ENCODE measurements around the gene ECT2.
"Not testable (repeated sequence)": the region's sequence is repeated elsewhere in the genome, so short reads cannot be mapped to it uniquely, and the experiment has no call there.

ECT2 gene

GRCh38 chr3:172811099-172811498, 60.6 kb downstream of the ECT2 start:
- DNase-seq (ENCODE audit: low read depth), result no peak

DNA sequence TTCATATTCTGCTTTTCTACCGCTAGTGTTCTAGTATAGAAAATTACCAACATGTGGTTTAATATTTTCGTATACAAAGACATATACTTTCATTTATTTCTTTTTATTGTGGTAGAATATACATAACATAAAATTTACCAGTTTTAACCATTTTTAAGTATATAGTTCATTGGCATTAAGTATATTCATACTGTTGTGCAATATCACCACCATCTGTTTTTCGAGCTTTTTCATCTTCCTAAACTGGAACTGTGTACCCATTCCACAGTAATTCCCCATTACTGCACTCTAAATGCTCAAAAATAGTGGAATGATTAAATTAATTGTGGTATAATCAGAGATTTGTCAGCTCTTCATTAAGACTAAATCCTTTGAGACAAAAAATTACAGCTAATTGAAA, 62.9 kb downstream of the ECT2 start:
- no peak for DNase-seq (ENCODE audit: low read depth)

GRCh38 chr3:172814738-172815137, 64.2 kb downstream of the ECT2 start:
- no peak for DNase-seq (ENCODE audit: low read depth)

DNA sequence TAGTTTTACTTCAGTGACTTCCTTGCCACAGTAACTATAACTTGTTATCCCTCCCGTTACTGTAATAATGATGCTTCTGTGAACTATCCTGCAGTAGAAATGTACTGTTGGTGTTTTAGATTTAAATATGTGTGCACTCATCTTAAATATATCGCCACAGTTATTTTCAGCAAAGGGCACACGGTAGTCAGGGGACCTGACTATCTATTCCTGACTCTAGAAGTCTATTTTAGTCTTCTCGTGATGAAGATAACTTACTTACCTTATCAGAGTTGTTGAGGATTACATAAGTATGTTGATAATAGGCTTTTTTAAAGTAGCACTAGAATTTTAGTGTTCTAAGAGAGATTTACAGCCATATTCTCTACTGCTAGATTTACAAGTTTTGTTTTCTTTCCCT, 65.3 kb downstream of the ECT2 start:
- no peak for DNase-seq (ENCODE audit: low read depth)

GRCh38 chr3:172816281-172816680, 65.8 kb downstream of the ECT2 start:
- DNase-seq (ENCODE audit: low read depth), result no peak

DNA sequence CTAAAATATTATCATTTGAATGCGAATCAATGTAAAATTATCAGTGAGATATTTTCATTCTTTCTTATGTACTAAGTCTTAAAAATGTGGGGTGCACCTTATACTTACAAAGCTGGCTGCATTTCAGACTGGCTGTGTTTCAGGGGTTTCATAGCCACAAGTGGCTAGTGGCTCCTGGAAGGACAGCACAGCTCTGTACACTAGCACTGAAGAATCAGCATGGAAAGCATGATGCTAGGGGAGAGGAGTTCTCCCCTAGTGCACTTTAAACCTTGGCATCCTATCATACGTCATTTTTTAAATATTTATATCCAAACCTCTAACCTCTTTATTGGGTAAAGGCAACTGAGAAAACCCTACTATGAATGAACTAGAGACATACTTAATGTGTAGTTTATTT, 66.4 kb downstream of the ECT2 start:
- no peak for DNase-seq (ENCODE audit: low read depth)

DNA sequence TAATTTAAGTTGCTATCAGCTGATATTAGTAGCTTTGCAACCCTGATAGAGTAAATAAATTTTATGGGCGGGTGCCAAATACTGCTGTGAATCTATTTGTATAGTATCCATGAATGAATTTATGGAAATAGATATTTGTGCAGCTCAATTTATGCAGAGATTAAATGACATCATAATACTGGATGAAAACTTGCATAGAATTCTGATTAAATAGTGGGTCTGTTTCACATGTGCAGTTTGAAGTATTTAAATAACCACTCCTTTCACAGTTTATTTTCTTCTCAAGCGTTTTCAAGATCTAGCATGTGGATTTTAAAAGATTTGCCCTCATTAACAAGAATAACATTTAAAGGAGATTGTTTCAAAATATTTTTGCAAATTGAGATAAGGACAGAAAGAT, 70.0 kb downstream of the ECT2 start:
- no peak for DNase-seq (ENCODE audit: low read depth)

- DNase-seq (ENCODE audit: low read depth), result no peak
Observed at GRCh38 chr3:172824229-172824628, 73.7 kb downstream of the ECT2 start.

GRCh38 chr3:172827231-172827630, 76.7 kb downstream of the ECT2 start:
- DNase-seq (ENCODE audit: low read depth), result not testable (repeated sequence)

GRCh38 chr3:172832983-172833382, 82.5 kb downstream of the ECT2 start:
- no peak for DNase-seq (ENCODE audit: low read depth)

- DNase-seq (ENCODE audit: low read depth), result no peak
Observed at GRCh38 chr3:172836390-172836997, 86.0 kb downstream of the ECT2 start.

- no peak for DNase-seq (ENCODE audit: low read depth)
Observed at GRCh38 chr3:172839679-172840078, 89.2 kb downstream of the ECT2 start.

- no peak for DNase-seq (ENCODE audit: low read depth)
Observed at GRCh38 chr3:172840463-172840862, 89.9 kb downstream of the ECT2 start.

DNA sequence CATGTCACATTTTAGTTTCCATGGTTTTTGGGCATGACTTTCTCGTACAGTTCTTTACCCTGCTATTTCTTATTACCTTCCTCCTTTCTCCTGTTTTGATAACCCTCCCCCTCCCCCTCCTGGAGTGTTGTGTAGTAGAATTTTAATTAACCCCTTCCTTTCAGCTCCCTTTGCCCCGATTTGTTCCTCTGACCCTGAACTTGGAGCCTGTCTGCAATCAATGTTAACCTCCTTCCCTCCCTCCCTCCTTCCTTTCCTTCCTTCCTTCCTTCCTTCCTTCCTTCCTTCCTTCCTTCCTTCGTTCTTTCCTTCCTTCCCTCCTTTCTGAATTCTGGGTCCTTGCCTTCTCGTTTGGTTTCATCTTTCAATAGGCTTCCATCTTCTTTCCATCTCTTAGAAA, 90.4 kb downstream of the ECT2 start:
- DNase-seq (ENCODE audit: low read depth), result no peak

GRCh38 chr3:172844428-172844827, 93.9 kb downstream of the ECT2 start:
- no peak for DNase-seq (ENCODE audit: low read depth)

DNA sequence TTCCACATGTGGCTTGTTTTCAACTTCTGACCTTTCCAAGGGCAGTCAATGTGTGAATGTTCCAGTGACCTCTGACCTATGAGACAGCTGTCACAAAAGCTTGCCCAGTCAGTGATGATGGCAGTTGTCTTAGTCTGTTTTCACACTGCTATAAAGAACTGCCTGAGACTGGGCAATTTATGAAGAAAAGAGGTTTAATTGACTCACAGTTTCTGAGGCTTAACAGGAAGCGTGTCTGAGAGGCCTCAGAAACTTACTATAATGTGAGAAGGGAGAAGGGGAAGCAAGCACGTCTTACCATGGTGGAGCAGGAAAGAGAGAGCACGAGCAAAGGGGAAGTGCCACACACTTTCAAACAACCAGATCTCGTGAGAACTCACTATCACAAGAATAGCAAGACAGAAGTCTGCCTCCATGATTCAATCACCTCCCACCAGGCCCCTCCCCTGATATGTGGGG, 95.6 kb downstream of the ECT2 start:
- DNase-seq (ENCODE audit: low read depth), result no peak

DNA sequence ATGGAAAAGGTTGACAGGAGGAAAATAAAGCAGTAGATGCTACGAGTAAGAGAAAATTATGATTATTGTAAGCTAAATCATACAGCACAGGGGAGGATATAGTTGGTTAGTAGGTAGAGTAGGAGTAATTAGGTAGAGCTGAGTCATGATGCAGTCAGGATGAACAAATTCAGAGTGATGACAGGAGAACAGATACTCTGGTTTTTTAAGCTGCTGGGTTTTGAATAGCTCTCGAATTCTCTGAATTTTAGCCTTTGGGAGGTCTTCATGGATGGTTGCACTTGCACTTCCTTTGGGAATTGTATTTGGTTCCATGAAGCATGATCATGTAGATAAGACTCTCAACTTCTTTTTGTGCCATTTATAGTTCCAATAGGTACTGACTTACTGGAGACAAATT, 96.2 kb downstream of the ECT2 start:
- no peak for DNase-seq (ENCODE audit: low read depth)

GRCh38 chr3:172847292-172847691, 96.8 kb downstream of the ECT2 start:
- no peak for DNase-seq (ENCODE audit: low read depth)

DNA sequence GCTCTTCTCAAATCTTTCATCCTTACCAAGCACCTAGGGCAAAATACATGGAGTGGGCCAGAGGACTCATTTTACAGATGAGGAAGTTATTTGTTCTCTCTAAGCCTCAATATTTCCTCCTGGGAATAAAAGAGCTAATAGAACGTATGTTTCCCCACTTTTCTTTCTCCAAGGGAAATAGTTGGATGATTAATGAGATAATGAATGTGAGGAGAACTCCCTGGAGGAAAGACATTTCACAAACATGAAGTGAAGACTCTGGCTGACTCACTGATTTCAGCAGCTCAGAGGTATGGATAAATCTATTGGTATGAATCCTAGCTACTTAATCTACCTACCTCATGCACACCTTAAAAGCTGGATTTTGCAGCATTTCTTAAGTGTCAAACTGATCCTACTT, 98.4 kb downstream of the ECT2 start:
- DNase-seq (ENCODE audit: low read depth), result no peak

DNA sequence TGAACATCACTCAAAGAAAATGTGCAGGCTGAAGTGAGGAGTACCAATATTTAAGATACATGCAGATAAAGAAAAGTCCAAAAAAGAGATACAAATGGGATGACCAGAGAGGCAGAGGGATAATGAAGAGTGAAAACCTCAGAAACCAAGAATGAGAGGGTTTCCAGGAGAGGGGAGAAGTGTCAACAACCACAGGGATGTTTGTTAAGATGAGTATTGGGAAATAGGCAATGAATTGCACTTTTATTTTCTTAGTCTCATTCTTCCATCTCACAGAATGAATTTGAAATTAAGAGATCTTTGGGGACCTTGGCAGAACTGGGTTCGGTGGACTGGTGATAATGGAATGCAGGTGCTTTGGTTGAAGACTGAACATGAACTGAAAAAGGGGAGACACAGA, 102.5 kb downstream of the ECT2 start:
- DNase-seq (ENCODE audit: low read depth), result no peak

GRCh38 chr3:172853921-172854666, 103.6 kb downstream of the ECT2 start:
- no peak for DNase-seq (ENCODE audit: low read depth)

DNA sequence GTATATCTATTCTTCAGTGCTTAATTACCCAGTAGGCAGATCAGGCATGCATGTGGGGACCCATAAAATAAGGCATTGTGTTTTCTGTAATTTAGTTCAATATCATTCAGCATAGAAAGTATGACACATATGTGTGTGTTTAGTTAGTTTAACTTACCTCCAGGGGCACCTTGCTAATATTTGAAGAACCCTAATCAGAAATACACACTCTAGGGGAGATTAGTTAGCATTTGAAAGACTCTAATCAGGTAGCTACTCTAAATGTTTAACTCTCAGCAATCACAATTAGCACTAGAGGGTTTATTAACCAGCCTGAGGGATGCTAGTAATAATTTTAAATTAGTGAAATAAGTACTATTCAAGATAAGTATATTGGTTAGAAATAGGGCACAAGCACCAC, 104.5 kb downstream of the ECT2 start:
- DNase-seq (ENCODE audit: low read depth), result no peak

DNA sequence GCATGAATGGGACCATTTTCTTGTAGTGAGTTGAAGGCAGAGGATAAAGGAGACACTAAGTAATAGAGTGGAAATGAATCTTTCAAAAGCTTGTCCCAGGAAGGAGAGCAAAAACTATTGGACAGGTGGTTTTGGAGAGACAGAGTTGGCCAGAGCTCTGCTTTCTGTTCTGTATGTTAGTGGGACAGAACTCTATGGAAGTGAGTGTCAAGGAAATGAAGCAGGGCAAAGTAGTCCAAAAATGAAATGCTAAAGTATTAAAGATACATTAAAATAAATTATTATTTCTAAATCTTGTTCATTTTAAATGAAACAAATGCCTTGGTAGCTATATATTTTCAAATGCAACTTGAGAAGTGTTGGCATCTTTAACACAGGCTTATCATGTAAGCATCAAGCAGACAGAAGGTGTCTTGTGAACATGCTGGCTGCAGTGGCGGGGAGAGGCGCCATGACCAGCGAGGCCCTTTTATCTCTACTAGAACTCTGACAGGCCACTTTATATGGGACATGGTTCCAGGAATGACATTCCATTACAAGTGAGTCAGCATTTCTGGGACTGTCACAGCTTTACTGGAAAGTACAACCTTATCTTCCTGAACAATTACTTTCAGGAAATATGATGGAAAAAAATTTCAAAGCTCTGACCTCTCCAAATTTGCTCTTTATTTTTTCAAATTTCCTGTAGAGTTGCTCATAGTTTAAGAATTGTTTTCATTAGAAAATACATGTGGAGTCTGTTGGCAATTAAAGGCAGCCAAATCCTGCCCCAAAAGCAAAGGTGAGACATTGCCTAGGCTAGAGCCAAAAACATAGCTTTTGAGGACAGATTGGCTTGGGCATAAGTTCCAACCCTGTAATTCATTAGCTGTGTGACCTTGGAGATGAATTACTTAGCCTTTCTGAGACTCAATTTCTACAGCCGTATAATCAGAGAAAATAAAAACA, 106.5 kb downstream of the ECT2 start:
- no peak for DNase-seq (ENCODE audit: low read depth)
